Coronary artery (tissue), 2 donors: ENCODE results near the gene SLC8A2.

ENCODE experiments used
- DNase-seq: peaks from one replicate; pipeline ENCODE4 v3.0.0-alpha.2; 2017; ENCODE audit warnings: low spot score
- H3K27ac ChIP-seq, 2 donors: fragments of 200-600 bp; sonication (generic); one replicate each; pipeline ENCODE4 v1.5.1; 2016 to 2019
- H3K4me3 ChIP-seq: fragments of 200-600 bp; sonication (generic); 2 replicates; pipeline ENCODE4 v1.5.1; 2016; ENCODE audit warnings: mild to moderate bottlenecking, moderate library complexity
- CTCF ChIP-seq: fragments of 200-600 bp; sonication (generic); IDR thresholded peaks from one replicate; pipeline ENCODE4 v1.5.1; 2019; ENCODE audit warnings: antibody characterized with exemption

Gene SLC8A2

GRCh38 chr19:47497050-47497766 lies 25.5 kb upstream of the SLC8A2 start:
- DNase-seq = no peak
- H3K27ac ChIP-seq = no peak overlapping the region
- TF ChIP-seq CTCF = no peak

DNA sequence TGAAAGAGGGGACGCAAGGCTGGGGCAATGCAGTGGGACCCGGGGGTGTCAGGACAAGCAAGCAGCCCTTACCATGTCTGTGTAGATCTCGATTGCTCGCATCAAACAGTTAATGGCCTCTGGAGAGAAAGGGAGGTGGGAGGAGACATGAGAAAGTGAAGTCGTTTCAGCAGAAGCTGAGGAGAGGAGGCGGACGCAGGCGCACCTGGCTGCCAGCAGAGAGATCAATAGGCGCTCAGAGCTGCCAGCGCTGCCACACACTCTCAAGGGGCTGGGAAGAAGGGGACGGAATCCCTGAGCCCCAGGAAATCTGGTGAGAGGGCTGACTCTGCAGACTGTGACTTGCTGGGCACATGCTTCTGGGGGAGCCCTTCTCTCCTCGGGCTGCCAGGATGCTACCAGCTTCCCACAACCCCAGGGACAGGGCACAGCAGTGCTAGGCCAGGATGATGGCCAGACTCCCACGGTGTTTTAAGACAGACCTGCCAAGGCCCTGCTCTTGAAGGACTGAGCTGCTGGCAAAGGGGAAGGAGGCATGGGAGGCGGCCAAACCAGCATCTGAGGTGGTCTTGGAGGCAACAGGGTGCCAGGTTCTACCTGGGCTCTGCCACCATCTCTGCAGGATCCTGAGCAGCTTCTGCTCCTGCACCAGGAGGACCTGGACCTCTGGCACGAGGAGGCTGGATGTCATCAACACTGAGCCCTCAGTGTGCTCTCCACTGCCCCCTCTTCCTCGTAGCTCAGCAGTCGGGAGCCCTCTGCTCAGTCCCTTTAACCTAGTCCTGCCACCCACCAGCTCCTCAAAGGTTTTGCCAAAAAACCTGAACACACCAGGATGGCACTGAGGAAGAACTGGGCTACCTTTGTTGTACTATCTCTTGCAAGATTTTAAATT lies 24.0 kb upstream of the SLC8A2 start:
- TF ChIP-seq CTCF = no peak
- Histone ChIP-seq H3K4me3 (no peak overlapping the region), H3K27ac (no peak overlapping the region)
- DNase-seq = no peak

More at GRCh38 chr19:47497050-47497766, 25.5 kb upstream of the SLC8A2 start:
- H3K4me3 ChIP-seq = no peak overlapping the region

DNA sequence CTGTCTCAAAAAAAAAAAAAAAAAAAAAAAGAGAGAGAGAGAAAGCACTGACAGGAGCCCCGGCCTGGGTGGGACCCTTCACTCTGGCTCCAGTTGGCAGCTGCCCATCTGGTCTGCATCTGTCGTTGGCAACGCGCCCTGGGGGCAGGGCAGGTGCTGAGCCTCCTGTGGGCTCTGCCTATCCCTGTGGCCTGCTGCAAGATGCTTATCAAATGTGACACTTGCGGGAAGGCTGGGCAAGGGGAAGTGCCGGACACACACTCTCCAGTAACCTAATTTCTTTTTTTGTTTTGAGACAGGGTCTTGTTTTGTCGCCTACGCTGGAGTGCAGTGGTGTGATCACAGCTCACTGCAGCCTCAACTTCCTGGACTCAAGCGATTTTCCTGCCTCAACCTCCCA lies 23.0 kb upstream of the SLC8A2 start:
- Histone ChIP-seq H3K4me3 (no peak overlapping the region), H3K27ac (no peak overlapping the region)
- TF ChIP-seq CTCF = no peak
- DNase-seq = no peak

DNA sequence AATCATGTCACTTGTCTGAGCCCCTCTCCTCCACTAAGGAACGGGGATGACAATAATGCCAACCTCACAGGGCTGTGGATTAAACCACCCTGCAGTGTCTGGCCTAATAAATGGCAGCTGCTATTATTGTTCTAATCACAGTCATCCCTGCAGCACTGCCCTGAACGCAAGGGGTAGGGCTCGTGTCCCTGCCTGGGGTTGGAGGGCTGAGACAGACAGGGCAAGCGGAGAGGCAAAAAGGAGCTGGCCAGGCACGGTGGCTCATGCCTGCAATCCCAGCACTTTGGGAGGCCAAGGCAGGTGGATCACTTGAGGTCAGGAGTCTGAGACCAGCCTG lies 22.5 kb upstream of the SLC8A2 start:
- Histone ChIP-seq H3K27ac (no peak overlapping the region), H3K4me3 (no peak overlapping the region)
- no peak for DNase-seq

GRCh38 chr19:47493378-47494210 lies 21.9 kb upstream of the SLC8A2 start:
- TF ChIP-seq CTCF = no peak
- Histone ChIP-seq H3K27ac (no peak overlapping the region), H3K4me3 (no peak overlapping the region)
- no peak for DNase-seq

More for the DNA sequence above, 22.5 kb upstream of the SLC8A2 start:
- TF ChIP-seq CTCF = no peak

DNA sequence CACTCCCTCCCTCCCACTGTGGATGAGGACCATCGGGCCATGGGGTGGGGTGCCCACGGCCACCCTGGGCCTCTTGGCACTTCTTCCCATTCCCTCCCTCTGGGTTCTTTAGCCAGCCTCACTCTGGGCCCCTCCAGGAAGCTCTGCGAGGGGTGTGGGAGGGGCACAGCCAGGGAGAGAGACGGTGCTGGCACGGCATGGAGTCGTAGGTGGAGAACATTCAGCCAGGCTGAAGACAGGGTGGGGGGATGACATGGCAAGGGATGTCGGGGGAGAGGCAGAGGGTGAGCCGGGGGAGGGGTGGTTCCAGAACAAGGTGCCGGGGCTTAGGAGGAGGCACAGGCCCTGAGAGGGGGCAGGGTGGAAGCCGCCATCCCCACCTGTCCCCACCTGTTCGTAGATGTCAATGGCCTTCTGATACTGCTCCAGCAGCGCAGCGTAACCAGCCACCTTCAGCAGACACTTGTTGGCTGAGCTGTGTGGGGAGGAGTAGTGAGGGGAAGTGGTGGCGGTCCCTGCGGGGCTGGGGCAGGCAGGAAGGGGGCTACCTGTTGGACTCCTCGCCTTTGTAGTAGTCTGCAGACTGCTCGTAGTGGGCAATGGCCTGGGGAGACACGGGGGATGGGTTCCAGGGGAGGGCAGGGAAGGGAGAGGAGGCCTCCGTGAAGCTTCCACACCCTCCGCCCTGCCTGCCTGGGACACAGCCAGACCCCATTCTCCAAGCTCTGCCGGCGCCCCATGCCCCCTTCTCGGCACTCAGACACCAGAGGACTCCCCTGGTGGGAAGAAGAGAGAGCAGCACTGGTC lies 21.1 kb upstream of the SLC8A2 start:
- Histone ChIP-seq H3K4me3 (no peak overlapping the region), H3K27ac (no peak overlapping the region)
- TF ChIP-seq CTCF = no peak
- no peak for DNase-seq
